RWPE1 (cell line): ENCODE measurements around the gene HOXA9.

Experiments used
- CTCF ChIA-PET: fragments of 350-600 bp; sonication (Branson Sonifier 250); formaldehyde crosslinking; extraction: SDS; loops from one replicate; lab custom pipeline; 2021; lab: Yijun Ruan, JAX
- POLR2A ChIA-PET: fragments of 400-600 bp; formaldehyde crosslinking; extraction: SDS; loops from one replicate; lab custom pipeline; 2020; ENCODE audit warnings: antibody characterized with exemption; ENCODE audit not compliant: low non-redundant PET; lab: Yijun Ruan, JAX
- DNase-seq: peaks from one replicate; pipeline ENCODE4 v3.0.0; 2012; ENCODE audit warnings: low spot score
- H3K27ac ChIP-seq: fragments of 450-650 bp; 2 replicates; pipeline ENCODE4 v1.5.1; 2017
- CTCF ChIP-seq: fragments of 450-650 bp; conservative IDR thresholded peaks from 2 replicates; pipeline ENCODE4 v1.5.1; 2017; ENCODE audit warnings: low read depth, mild to moderate bottlenecking

Gene HOXA9

GRCh38 chr7:27185013-27185853 is 19.9 kb upstream of the HOXA9 start, which contains the start of gene HOXA11:
Gene HOXA11, minus strand, starts transcription at chr7:27185232. Its CDS starts 88 bp downstream, at chr7:27185144.
- ChIA-PET POLR2A (interaction anchor here (1.1 kb wide), 1 partner anchor 13 kb away, joined by 4 read pairs; no protein-coding TSS in a partner anchor), CTCF (interaction anchor here (0.6 to 1.2 kb wide), 3 partner anchors 9 to 497 kb away, joined by 3 to 5 read pairs (median 3); no protein-coding TSS in a partner anchor)
- no peak for TF ChIP-seq CTCF
- H3K27ac ChIP-seq, result peak within 1 kb of the TSS; percentile 98
- peak; percentile 99 for DNase-seq

- no peak for TF ChIP-seq CTCF
- CTCF ChIA-PET, result interaction anchor here (0.6 to 1.3 kb wide), 6 partner anchors 8 to 53 kb away, joined by 3 to 5 read pairs (median 3); no protein-coding TSS in a partner anchor
- peak overlapping the region; percentile 98 for H3K27ac ChIP-seq
- POLR2A ChIA-PET, result interaction anchor here (1.1 kb wide), 1 partner anchor 12 kb away, joined by 4 read pairs; no protein-coding TSS in a partner anchor
- DNase-seq, result no peak
Observed at GRCh38 chr7:27184337-27185012, 19.1 kb upstream of the HOXA9 start.

GRCh38 chr7:27183682-27184336 is 18.5 kb upstream of the HOXA9 start:
- H3K27ac ChIP-seq, result peak overlapping the region; percentile 98
- DNase-seq, result no peak
- no peak for TF ChIP-seq CTCF
- POLR2A ChIA-PET, result interaction anchor here (0.7 to 1.1 kb wide), 2 partner anchors 11 to 459 kb away, joined by 4 to 11 read pairs; no protein-coding TSS in a partner anchor
- CTCF ChIA-PET, result interaction anchor here (0.6 to 1.3 kb wide), 9 partner anchors 8 to 1206 kb away, joined by 3 to 6 read pairs (median 3); no protein-coding TSS in a partner anchor

- H3K27ac ChIP-seq, result peak overlapping the region; percentile 98
- POLR2A ChIA-PET, result interaction anchor here (0.7 kb wide), 1 partner anchor 459 kb away, joined by 11 read pairs; no protein-coding TSS in a partner anchor
- DNase-seq, result no peak
- TF ChIP-seq CTCF, result no peak
- CTCF ChIA-PET, result interaction anchor here (0.5 to 1.3 kb wide), 9 partner anchors 7 to 1207 kb away, joined by 3 to 6 read pairs (median 3); no protein-coding TSS in a partner anchor
Observed at GRCh38 chr7:27182861-27183681, 17.7 kb upstream of the HOXA9 start.

- H3K27ac ChIP-seq, result peak overlapping the region; percentile 98
Observed at GRCh38 chr7:27182285-27182841, 17.0 kb upstream of the HOXA9 start.

More at GRCh38 chr7:27182285-27182841, 17.0 kb upstream of the HOXA9 start:
- no peak for DNase-seq
- ChIA-PET POLR2A (no interaction called here), CTCF (interaction anchor here (0.7 to 0.9 kb wide), 3 partner anchors 10 to 18 kb away, joined by 3 to 5 read pairs (median 3); no protein-coding TSS in a partner anchor)
- no peak for TF ChIP-seq CTCF
